SU-DHL-6 (cell line): Measurements from ENCODE around the gene ADGRD1.

Source experiments
- CTCF ChIP-seq: fragments of 200-600 bp; sonication (generic); IDR thresholded peaks from one replicate; pipeline ENCODE4 v1.5.1; 2017; ENCODE audit warnings: antibody characterized with exemption, mild to moderate bottlenecking, low read length, moderate library complexity; ENCODE audit not compliant: insufficient read depth, poor library complexity, severe bottlenecking
- EZH2phosphoT487 ChIP-seq: fragments of 200-600 bp; sonication (generic), shearing (Covaris generic); conservative IDR thresholded peaks from 2 replicates; pipeline ENCODE4 v1.6.1; 2018; ENCODE audit warnings: mild to moderate bottlenecking, antibody characterized with exemption, low read length, moderate library complexity, mixed read lengths

DNA sequence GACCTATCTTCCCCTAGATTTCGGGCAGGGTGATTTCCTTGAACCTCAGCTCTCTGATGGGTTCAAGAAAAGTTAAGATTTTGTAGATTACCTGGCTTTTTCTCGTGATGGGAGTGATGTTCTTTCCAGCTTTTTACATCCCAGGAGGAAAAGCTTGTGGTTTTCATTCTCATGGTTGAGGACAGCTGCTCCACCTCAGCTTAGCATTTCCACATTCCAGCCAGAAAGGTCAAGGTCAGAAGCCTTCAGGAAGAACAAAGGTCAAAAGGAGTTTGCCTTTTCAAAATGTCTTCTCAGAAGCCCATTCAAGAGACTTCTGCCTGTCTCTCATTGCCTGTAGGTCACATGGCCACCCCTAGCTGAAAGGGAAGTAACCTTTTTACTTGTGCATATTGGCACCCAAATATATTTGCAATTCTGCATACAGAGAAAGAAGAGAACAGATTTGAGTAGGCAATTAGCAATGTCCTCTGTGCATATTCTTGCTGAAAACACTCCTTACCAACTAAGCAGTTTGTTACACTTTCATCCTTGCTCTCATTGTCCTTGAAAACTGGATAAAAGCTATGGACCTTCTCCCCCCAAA lies 6.6 kb upstream of the ADGRD1 start:
- TF ChIP-seq CTCF (no peak), EZH2phosphoT487 (no peak)
